GM12878 (cell line): ENCODE data around the gene CNTNAP2. TPM values are rescaled to one million over a fixed set of nuclear protein-coding genes. Genes with fewer than 3 reads are reported as not detected.

Source experiments
- ATAC-seq: fragments of 200-7000 bp; cut with Tn5 transposase; 3 replicates; pipeline ENCODE4 v1.9.1; 2020; ENCODE audit warnings: mild to moderate bottlenecking, moderate library complexity
- BruUV-seq: library from RNA; stranded (reverse); fragments of 400-500 nt; replicated peaks from 2 replicates; lab custom pipeline; 2021; lab: Mats Ljungman, UMichigan
- CTCF ChIA-PET: fragments of 300-600 bp; sonication (Branson Sonifier 250); formaldehyde crosslinking; extraction: SDS; loops from one replicate; lab custom pipeline; 2021; ENCODE audit warnings: inconsistent platforms; lab: Yijun Ruan, JAX
- POLR2A ChIA-PET: fragments of 350-600 bp; formaldehyde crosslinking; extraction: SDS; loops from one replicate; lab custom pipeline; 2021; ENCODE audit warnings: inconsistent platforms; lab: Charles Lee
- RAD21 ChIA-PET: fragments of 300-600 bp; sonication (Branson Sonifier 250); formaldehyde crosslinking; loops from one replicate; lab custom pipeline; 2023; ENCODE audit warnings: antibody characterized with exemption; ENCODE audit not compliant: unreplicated experiment; lab: Charles Lee
- SMC1A ChIA-PET: fragments of 300-600 bp; sonication (Branson Sonifier 250); formaldehyde crosslinking; loops from one replicate; lab custom pipeline; 2023; ENCODE audit not compliant: unreplicated experiment, uncharacterized antibody; lab: Charles Lee
- DNase-seq: peaks from one replicate; pipeline ENCODE4 v3.0.0-alpha.2; 2011; ENCODE audit warnings: low read depth, low spot score
- FAIRE-seq: peaks from 3 replicates; lab custom pipeline; 2011; peaks lifted over from hg19 to GRCh38; lab: Jason Lieb, UNC
- H2AFZ ChIP-seq: 2 replicates; pipeline ENCODE4 v1.6.0; 2011; ENCODE audit warnings: low read depth, low read length, control low read depth; ENCODE audit not compliant: control insufficient read depth
- H3K27ac ChIP-seq: 2 replicates; pipeline ENCODE4 v1.5.1; 2011; ENCODE audit warnings: control low read depth; ENCODE audit not compliant: control insufficient read depth, insufficient read depth
- H3K27me3 ChIP-seq, 2 experiments: replicated peaks in 1 of 2; 2 replicates each; pipeline versions ENCODE4 v1.6.0 to v1.6.1; 2011; ENCODE audit warnings: low read length in 1 of 2; ENCODE audit not compliant: control insufficient read depth in 2 of 2, insufficient read depth in 2 of 2
- H3K36me3 ChIP-seq, 2 experiments: 2 replicates each; pipeline ENCODE4 v1.5.1; 2011; ENCODE audit warnings: low read length in 1 of 2; ENCODE audit not compliant: control insufficient read depth in 2 of 2, insufficient read depth in 2 of 2
- H3K4me1 ChIP-seq: 2 replicates; pipeline ENCODE4 v1.6.1; 2011; ENCODE audit warnings: mild to moderate bottlenecking, low read length, moderate library complexity, mixed read lengths; ENCODE audit not compliant: control insufficient read depth, insufficient read depth
- H3K4me2 ChIP-seq: 2 replicates; pipeline ENCODE4 v1.6.0; 2011; ENCODE audit warnings: control low read depth; ENCODE audit not compliant: control insufficient read depth, insufficient read depth
- H3K4me3 ChIP-seq: fragments of 200-600 bp; sonication (generic); 2 replicates; pipeline ENCODE4 v1.5.1; 2016
- H3K79me2 ChIP-seq: 2 replicates; pipeline ENCODE4 v1.6.0; 2011; ENCODE audit warnings: low read length; ENCODE audit not compliant: control insufficient read depth, insufficient read depth
- H3K9ac ChIP-seq: 2 replicates; pipeline ENCODE4 v1.8.0; 2011; ENCODE audit warnings: low read length, control low read depth, mixed read lengths; ENCODE audit not compliant: control insufficient read depth, insufficient read depth
- H3K9me3 ChIP-seq: replicated peaks from 3 replicates; pipeline ENCODE4 v1.5.1; 2011; ENCODE audit warnings: mild to moderate bottlenecking, low read length; ENCODE audit not compliant: control insufficient read depth, insufficient read depth
- H4K20me1 ChIP-seq: 2 replicates; pipeline ENCODE4 v1.6.0; 2011; ENCODE audit not compliant: control insufficient read depth, insufficient read depth
- ATF7 ChIP-seq: fragments of 450-650 bp; IDR thresholded peaks from 2 replicates; pipeline ENCODE4 v1.6.1; 2016; ENCODE audit warnings: low read depth, mild to moderate bottlenecking
- BACH1 ChIP-seq: fragments of 450-650 bp; IDR thresholded peaks from 2 replicates; pipeline ENCODE4 v1.6.1; 2017; ENCODE audit warnings: mild to moderate bottlenecking, borderline replicate concordance
- BCLAF1 ChIP-seq: fragments of 450-650 bp; IDR thresholded peaks from 2 replicates; pipeline ENCODE4 v1.6.1; 2017; ENCODE audit warnings: antibody characterized with exemption, mild to moderate bottlenecking, moderate library complexity
- CEBPZ ChIP-seq: fragments of 150-350 bp; IDR thresholded peaks from 2 replicates; pipeline ENCODE4 v1.6.1; 2016; ENCODE audit warnings: low read depth, low read length
- HDAC6 ChIP-seq: fragments of 200-600 bp; sonication (generic); IDR thresholded peaks from one replicate; pipeline ENCODE4 v1.8.0; 2017; ENCODE audit warnings: antibody characterized with exemption; ENCODE audit not compliant: unreplicated experiment
- IKZF1 ChIP-seq: fragments of 450-650 bp; conservative IDR thresholded peaks from 2 replicates; pipeline ENCODE4 v1.6.1; 2017; ENCODE audit warnings: antibody characterized with exemption, mild to moderate bottlenecking
- NBN ChIP-seq: fragments of 450-650 bp; IDR thresholded peaks from 2 replicates; pipeline ENCODE4 v1.6.1; 2016
- NFXL1 ChIP-seq: fragments of 450-650 bp; IDR thresholded peaks from 2 replicates; pipeline ENCODE4 v1.6.1; 2017; ENCODE audit warnings: antibody characterized with exemption, mild to moderate bottlenecking, borderline replicate concordance
- POU2F2 ChIP-seq: IDR thresholded peaks from 3 replicates; pipeline ENCODE4 v1.6.1; 2011; ENCODE audit warnings: low read depth, mild to moderate bottlenecking, low read length, borderline replicate concordance
- RBBP5 ChIP-seq: fragments of 200-600 bp; sonication (generic); conservative IDR thresholded peaks from 2 replicates; pipeline ENCODE4 v1.6.1; 2016
- RUNX3 ChIP-seq: IDR thresholded peaks from 2 replicates; pipeline ENCODE4 v1.6.1; 2012; ENCODE audit warnings: low read length, inconsistent platforms
- SMC3 ChIP-seq: IDR thresholded peaks from 2 replicates; pipeline ENCODE4 v1.6.1; 2011; ENCODE audit warnings: low read length, improper control_type of control experiment, borderline replicate concordance
- STAT3 ChIP-seq: IDR thresholded peaks from 2 replicates; pipeline ENCODE4 v1.6.1; 2011; ENCODE audit warnings: low read depth, low read length, improper control_type of control experiment
- ZBTB33 ChIP-seq: fragments of 450-650 bp; IDR thresholded peaks from 2 replicates; pipeline ENCODE4 v1.6.1; 2017; ENCODE audit warnings: mild to moderate bottlenecking
- ZNF24 ChIP-seq: fragments of 450-650 bp; IDR thresholded peaks from 2 replicates; pipeline ENCODE4 v1.6.1; 2017; ENCODE audit warnings: antibody characterized with exemption, mild to moderate bottlenecking
- WGBS: methylation state at CpG from one replicate; pipeline ENCODE4 v1.1.6; 2016; ENCODE audit warnings: low lambda C conversion rate; ENCODE audit not compliant: insufficient replicate concordance, insufficient coverage; ENCODE audit errors: missing lambda C conversion rate; 5-methylcytosine and 5-hydroxymethylcytosine counted together
- in situ Hi-C: fragments of 300-500 bp; cut with MboI; formaldehyde crosslinking; loops from 9 replicates; pipeline ENCODE4 v1.14.3; 2018; ENCODE audit warnings: mixed read lengths
- intact Hi-C: fragments of 100-400 bp; cut with micrococcal nuclease; formaldehyde crosslinking; loops from one replicate; pipeline ENCODE4 v1.14.2; 2022; ENCODE audit not compliant: unreplicated experiment
- polyA plus RNA-seq, 11 experiments: library from polyadenylated mRNA; depleted of rRNA in 4 of 11; unstranded in 6 of 11; stranded (reverse) in 5 of 11; fragments of >200 nt; fragmentation: Nextera tagmentation in 4 of 11; fragmentation: Illumina TruSeq in 1 of 11; extraction: Ambion mirVana in 4 of 11; extraction: Trizol in 1 of 11; gene quantifications; 1 replicate in 1 of 11; 2 replicates in 10 of 11; pipeline versions ENCODE4 v1.2.1 to v1.2.3, GENCODE V29; 2011 to 2016; ENCODE audit warnings: inconsistent platforms in 2 of 11, missing spikeins in 2 of 11, low read depth in 1 of 11
- total RNA-seq, 4 experiments: library from RNA; depleted of rRNA in 3 of 4; stranded (reverse); fragments of >200 nt in 3 of 4; fragmentation: Illumina TruSeq in 1 of 4; extraction: Trizol in 1 of 4; gene quantifications; 2 replicates each; pipeline versions ENCODE4 v1.2.1 to v1.2.3, GENCODE V29; 2013 to 2021
- TF ChIP-seq, protein P1 (sequence below): fragments of 450-650 bp; IDR thresholded peaks from 2 replicates; pipeline ENCODE4 v1.6.1; 2018; ENCODE audit warnings: borderline replicate concordance, mild to moderate bottlenecking; ENCODE audit not compliant: partially characterized antibody

Gene CNTNAP2
- total and polyA plus RNA-seq, 10 of the 15 experiments (the other 5 are each of a cell fraction or from before 2014, with no cell fraction given), result 0.03 to 0.08 (median 0.03) TPM; not detected in 7

GRCh38 chr7:148328906-148329305 lies 2212.3 kb downstream of the CNTNAP2 start:
- WGBS, result 27% methylated on average over 5 of the region's 5 CpGs
- ChIA-PET POLR2A (no interaction called here), SMC1A (no interaction called here), CTCF (no interaction called here), RAD21 (no interaction called here)
- FAIRE-seq (no peak), DNase-seq (no peak), ATAC-seq (no peak)
- H3K27ac ChIP-seq, result no peak overlapping the region
- no peaks in the 10 kb centered on the region for H3K36me3 ChIP-seq
- H2AFZ ChIP-seq, result no peak overlapping the region
- no peak overlapping the region for H3K4me3 ChIP-seq
- no peak overlapping the region for H3K4me2 ChIP-seq
- H3K9me3 ChIP-seq, result no peaks in the 10 kb centered on the region; the same call in 2 of the 3 replicates
- H4K20me1 ChIP-seq, result no peaks in the 10 kb centered on the region
- H3K9ac ChIP-seq, result no peak overlapping the region
- no TSS peak for BruUV-seq
- no peaks in the 10 kb centered on the region for H3K79me2 ChIP-seq
- no peaks in the 10 kb centered on the region for H3K4me1 ChIP-seq
- in situ Hi-C loops, result no loop called here
- intact Hi-C loops, result no loop called here
- no peaks in the 10 kb centered on the region for H3K27me3 ChIP-seq
- no peak for TF ChIP-seq POU2F2
- no peak for TF ChIP-seq RUNX3
- no peak for TF ChIP-seq ZBTB33
- TF ChIP-seq STAT3, result no peak
- TF ChIP-seq HDAC6, result no peak
- TF ChIP-seq NFXL1, result no peak
- no peak for TF ChIP-seq ATF7
- no peak for TF ChIP-seq IKZF1
- TF ChIP-seq BCLAF1, result no peak
- TF ChIP-seq ZNF24, result no peak
- no peak for TF ChIP-seq CEBPZ
- no peak for TF ChIP-seq SMC3
- TF ChIP-seq NBN, result no peak
- no peak for TF ChIP-seq BACH1
- TF ChIP-seq, protein P1, sequence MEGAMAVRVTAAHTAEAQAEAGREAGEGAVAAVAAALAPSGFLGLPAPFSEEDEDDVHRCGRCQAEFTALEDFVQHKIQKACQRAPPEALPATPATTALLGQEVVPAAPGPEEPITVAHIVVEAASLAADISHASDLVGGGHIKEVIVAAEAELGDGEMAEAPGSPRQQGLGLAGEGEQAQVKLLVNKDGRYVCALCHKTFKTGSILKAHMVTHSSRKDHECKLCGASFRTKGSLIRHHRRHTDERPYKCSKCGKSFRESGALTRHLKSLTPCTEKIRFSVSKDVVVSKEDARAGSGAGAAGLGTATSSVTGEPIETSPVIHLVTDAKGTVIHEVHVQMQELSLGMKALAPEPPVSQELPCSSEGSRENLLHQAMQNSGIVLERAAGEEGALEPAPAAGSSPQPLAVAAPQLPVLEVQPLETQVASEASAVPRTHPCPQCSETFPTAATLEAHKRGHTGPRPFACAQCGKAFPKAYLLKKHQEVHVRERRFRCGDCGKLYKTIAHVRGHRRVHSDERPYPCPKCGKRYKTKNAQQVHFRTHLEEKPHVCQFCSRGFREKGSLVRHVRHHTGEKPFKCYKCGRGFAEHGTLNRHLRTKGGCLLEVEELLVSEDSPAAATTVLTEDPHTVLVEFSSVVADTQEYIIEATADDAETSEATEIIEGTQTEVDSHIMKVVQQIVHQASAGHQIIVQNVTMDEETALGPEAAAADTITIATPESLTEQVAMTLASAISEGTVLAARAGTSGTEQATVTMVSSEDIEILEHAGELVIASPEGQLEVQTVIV, result no peak
- no peak for TF ChIP-seq RBBP5
